Stimulated activated CD4-positive, alpha-beta T cell treated with anti-CD3 and anti-CD28 coated beads, TNF-alpha, amount 100 ng/mL, for 48 hours (primary cell): ENCODE measurements around the gene FNTB.
A peak's percentile ranks its signal among the peaks of the same experiment; 100 is the strongest.

Experiments used
- DNase-seq, 3 donors: peaks; one replicate each; pipeline ENCODE4 v3.0.0-alpha.2; 2020; ENCODE audit warnings: low read depth in 3 of 3

The FNTB gene

GRCh38 chr14:64986648-64987437 is at the start of gene FNTB:
TSS of gene FNTB (plus strand) at chr14:64986895. CDS start at chr14:64986954, 59 bp downstream.
- peak; percentile 84 to 88 (median 88) for DNase-seq

- no peak for DNase-seq
These were observed 49.4 kb upstream of the FNTB start for GRCh38 chr14:64937171-64937820.

- DNase-seq: no peak
These were observed 48.9 kb upstream of the FNTB start for GRCh38 chr14:64937821-64938193.

- no peak for DNase-seq
These were observed 47.5 kb upstream of the FNTB start for GRCh38 chr14:64938972-64939816.

- no peak for DNase-seq
These were observed 46.9 kb upstream of the FNTB start for GRCh38 chr14:64939817-64940190.

- no peak for DNase-seq
These were observed 46.3 kb upstream of the FNTB start for GRCh38 chr14:64940336-64940910.

- no peak for DNase-seq
These were observed 44.1 kb upstream of the FNTB start, which contains the start of gene GPX2 for GRCh38 chr14:64942531-64943111. TSS of gene GPX2 (minus strand) at chr14:64942745. CDS start at chr14:64942726, 19 bp downstream.

GRCh38 chr14:64943556-64943955 is 43.1 kb upstream of the FNTB start:
- DNase-seq: no peak

GRCh38 chr14:64944041-64944440 is 42.7 kb upstream of the FNTB start:
- DNase-seq: no peak

- DNase-seq: no peak
These were observed 41.8 kb upstream of the FNTB start for GRCh38 chr14:64944861-64945260.

GRCh38 chr14:64945431-64946178 is 41.1 kb upstream of the FNTB start:
- no peak for DNase-seq

- DNase-seq: no peak
These were observed 40.2 kb upstream of the FNTB start for GRCh38 chr14:64946310-64947045.

- DNase-seq: no peak
These were observed 38.7 kb upstream of the FNTB start for GRCh38 chr14:64947710-64948611.

- DNase-seq: no peak
These were observed 38.0 kb upstream of the FNTB start for GRCh38 chr14:64948612-64949210.

GRCh38 chr14:64950889-64951288 is 35.8 kb upstream of the FNTB start:
- DNase-seq: no peak

- DNase-seq: no peak
These were observed 35.4 kb upstream of the FNTB start for GRCh38 chr14:64951291-64951690.

GRCh38 chr14:64951724-64952123 is 35.0 kb upstream of the FNTB start:
- no peak for DNase-seq

- DNase-seq: no peak
These were observed 33.9 kb upstream of the FNTB start for GRCh38 chr14:64952598-64953309.
